Stimulated activated CD4-positive, alpha-beta T cell treated with anti-CD3 and anti-CD28 coated beads, Interleukin-1b, Interleukin-23, amount 100 ng/mL, for 4 hours (primary cell): Measurements from ENCODE around the gene DYNC2I2.
"Not testable (repeated sequence)": the region's sequence is repeated elsewhere in the genome, so short reads cannot be mapped to it uniquely, and the experiment has no call there.

ENCODE experiments used
- DNase-seq, 2 donors: peaks; one replicate each; pipeline ENCODE4 v3.0.0-alpha.2; 2020; ENCODE audit warnings: low read depth in 2 of 2

Gene DYNC2I2

DNA sequence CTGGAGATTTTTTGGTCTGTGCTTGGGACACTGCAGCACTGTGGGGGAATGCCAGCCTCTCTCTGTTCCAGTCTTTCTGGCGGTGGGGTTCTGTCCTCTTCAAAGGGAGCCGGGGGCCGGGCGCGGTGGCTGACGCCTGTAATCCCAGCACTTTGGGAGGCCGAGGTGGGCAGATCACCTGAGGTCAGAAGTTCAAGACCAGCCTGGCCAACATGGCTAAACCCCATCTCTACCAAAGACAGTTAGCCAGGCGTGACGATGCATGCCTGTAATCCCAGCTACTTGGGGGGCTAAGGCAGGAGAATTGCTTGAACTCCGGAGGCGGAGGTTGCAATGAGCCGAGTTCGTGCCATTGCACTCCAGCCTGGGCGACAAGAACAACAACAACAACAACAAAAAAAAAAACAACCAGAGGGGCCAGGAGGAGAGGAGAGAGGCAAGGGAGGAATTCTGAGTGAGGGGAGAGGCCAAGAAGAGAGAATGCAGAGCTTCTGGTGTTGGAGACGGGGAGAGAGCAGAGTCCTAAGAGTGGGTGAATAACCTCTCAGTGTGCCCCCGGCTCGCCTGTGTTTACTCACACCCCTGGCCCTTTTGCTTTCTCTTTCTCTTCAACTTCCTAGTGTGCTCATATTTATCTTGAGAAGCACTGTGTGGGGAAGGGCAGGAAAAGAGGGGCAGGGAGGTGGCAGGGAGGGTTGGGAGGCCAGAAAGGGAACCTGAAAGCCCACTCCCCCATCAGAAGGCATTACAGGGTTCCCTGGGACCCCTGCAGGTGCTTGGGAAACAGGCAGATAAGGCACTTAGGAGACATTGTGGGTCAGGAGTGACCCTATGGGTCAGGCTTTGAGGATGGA is 29.2 kb upstream of the DYNC2I2 start:
- peak; percentile 23 to 38 for DNase-seq

DNA sequence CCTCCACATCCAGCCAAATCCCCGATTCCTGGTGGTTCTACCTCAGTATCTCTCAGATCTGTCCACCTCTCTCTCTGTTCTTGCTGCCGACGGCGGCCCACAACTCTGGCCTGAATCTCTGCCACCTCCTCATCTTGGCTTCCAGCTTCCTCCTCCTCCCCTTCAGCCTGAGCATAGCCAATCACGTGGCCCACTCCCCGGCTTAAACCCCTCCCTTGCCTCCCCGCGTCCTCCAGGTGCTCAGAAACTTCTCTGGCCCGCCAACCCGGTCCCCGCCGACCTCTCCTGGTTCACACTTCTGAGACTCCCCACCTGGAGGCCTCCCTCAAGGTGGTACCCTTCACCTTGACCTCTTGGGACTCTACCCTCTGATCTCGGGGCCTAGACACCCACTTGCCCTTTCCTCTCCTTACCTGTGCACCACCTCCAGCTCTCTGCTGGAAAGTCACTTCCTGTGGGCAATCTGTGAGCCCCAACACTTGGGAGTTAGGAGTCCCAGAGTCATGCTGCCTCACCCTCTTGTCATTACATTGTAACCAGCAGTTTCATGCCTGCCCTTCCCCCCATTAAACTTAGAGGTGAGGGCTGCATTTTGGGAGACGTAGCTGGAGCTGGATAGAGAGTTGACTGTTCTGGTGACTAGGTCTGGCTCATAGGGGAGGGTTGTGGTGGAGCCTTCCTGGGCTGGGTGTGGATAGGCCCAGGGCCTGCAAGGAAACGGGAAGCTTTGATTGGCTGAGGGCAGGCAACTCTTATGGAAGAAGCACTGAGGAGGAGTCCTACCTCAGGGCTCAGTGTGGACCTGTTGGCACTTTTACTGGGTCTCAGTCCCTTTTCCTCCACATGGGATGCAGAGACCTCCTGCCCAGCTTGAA is 27.9 kb upstream of the DYNC2I2 start:
- DNase-seq, result peak; percentile 55 to 61

DNA sequence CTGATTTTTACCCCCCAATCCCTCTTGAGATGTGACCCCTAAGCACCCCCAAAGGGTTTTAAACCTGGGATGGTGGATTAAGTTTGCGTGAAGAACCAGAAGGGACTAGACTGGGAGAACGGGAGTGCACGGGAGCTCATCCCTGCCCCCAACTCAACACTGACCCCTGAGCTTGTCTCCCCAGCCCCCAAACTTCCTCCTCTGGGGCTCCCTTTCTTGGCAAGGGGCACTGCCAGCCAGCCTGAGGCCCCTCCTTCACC is 27.3 kb upstream of the DYNC2I2 start:
- DNase-seq, result no peak

- DNase-seq, result peak in 1 of 2 donors; percentile 5
Observed at GRCh38 chr9:128683340-128684064, 26.9 kb upstream of the DYNC2I2 start.

GRCh38 chr9:128677794-128678193 is 21.1 kb upstream of the DYNC2I2 start:
- DNase-seq, result no peak

DNA sequence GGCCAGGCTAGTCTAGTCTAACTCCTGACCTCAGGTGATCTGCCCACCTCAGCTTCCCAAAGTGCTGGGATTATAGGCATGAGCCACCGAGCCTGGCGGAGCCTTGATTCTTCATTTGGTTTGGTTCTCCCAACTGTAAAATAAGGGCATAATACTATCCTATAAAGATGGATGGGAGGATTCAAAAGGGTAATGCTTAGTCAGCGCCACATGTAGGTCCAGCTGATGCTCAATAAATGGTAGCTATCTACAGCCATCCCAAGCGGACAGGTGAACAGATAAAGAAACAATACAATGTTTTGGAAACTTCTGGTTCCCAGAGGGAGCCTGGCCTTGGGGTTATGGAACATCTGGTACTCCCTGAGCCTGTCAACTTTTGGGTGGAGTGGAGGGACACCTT is 18.7 kb upstream of the DYNC2I2 start:
- no peak for DNase-seq

- no peak for DNase-seq
Observed at GRCh38 chr9:128669786-128670185, 13.1 kb upstream of the DYNC2I2 start.

DNA sequence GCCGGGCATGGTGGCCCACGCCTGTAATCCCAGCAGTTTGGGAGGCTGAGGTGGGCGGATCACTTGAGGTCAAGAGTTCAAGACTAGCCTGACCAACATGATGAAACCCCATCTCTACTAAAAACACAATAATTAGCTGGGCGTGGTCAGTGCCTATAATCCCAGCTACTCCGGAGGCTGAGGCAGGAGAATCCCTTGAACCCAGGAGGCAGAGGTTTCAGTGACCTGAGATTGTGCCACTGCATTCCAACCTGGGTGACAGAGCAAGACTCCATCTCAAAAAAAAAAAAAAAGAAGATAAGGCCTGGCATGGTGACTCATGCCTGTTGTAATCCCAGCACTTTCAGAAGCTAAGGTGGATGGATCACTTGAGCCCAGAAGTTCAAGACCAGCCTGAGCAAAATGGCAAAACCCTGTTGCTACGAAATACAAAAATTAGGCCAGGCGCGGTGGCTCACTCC is 9.9 kb upstream of the DYNC2I2 start:
- not testable (repeated sequence) for DNase-seq

DNA sequence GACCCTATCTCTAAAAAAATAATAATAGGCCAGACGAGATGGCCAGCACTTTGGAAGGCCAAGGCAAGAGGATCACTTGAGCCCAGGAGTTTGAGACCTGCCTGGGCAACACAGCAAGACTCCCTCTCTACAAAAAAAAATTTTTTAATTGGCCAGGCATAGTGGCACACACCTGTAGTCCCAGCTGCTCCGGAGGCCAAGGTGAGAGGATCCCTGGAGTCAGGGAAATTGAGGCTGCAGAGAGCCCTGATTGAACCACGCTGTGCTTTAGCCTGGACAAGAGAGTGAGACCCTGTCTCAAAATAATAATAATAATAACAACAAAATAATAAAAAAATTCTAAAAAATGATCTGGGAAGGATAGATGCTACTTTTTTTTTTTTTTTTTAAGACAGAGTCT is 1.1 kb upstream of the DYNC2I2 start:
- DNase-seq, result no peak

- no peak for DNase-seq
Observed at GRCh38 chr9:128657344-128657704, 677 bp upstream of the DYNC2I2 start.

- DNase-seq, result no peak
Observed at GRCh38 chr9:128654481-128654880, 2.2 kb downstream of the DYNC2I2 start.

DNA sequence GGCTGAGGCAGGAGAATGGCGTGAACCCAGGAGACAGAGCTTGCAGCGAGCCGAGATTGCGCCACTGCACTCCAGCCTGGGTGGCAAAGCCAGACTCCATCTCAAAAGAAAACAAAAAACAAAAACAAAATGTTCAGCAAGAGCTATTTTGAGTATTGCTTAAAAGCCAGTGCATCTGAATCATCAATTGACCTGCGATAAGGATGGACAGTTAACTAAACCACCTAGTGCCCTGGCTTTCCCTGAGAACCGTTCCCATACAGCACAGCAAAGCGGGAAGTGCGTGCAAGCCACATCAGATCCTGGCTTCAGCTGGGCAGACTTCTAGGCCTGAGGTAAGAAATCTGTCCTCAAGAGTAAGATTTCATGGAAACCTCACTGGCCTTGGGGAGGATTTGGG is 2.7 kb downstream of the DYNC2I2 start:
- no peak for DNase-seq

DNA sequence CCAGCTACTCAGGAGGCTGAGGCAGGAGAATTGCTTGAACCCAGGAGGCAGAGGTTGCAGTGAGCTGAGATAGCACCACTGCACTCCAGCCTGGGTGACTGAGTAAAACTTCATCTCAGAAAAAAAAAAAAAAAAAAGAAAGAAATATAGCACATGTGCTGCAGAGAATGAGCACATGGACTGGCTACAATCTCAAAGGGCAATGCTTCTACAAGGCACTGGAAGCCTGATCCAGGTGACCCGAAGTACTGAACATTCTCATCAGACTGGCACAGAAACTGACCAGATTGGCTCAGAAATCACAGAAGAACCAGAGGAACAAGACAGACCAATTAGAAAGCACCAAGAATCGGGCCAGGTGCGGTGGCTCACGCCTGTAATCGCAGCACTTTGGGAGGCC is 4.8 kb downstream of the DYNC2I2 start:
- no peak for DNase-seq

DNA sequence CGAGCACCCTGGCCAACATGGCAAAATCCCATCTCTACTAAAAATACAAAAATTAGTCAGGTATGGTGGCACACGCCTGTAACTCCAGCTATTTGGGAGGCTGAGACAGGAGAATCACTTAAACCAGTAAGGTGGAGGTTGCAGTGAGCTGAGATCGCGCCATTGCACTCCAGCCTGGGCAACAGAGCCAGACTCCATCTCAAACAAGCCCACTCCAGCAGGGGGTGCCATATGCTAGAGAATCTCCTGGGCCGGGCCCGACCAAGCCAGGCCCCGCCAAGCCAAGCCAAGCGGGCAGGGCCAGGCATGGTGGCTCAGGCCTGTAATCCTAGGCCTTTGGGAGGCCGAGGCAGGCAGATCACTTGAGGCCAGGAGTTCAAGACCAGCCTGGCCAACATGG is 8.4 kb downstream of the DYNC2I2 start:
- peak; percentile 55 to 56 for DNase-seq

GRCh38 chr9:128643519-128644300 is 12.9 kb downstream of the DYNC2I2 start:
- DNase-seq, result no peak

DNA sequence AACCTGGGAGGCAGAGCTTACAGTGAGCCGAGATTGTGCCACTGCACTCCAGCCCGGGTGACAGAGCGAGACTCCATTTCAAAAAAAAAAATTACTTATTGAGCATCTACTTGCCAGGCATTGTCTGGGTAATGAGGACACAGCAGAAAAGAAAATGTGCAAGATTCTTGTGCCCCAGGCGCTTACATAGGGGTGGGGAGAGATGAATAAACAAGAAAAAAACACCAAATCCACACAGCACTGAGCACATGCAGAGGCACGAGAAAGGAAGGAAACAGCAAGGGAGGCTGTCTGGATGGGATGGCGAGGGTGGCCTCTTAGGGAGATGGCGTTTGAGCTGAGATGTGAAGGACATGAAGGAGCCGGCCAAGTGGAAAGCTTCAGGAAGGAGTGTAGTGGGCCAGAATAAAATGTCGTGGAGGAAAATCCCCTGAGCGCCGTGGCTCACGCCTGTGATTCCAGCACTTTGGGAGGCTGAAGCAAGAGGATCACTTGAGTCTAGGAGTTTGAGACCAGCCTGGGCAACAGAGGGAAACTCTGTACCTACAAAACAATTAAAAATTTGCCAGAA is 13.9 kb downstream of the DYNC2I2 start:
- no peak for DNase-seq

DNA sequence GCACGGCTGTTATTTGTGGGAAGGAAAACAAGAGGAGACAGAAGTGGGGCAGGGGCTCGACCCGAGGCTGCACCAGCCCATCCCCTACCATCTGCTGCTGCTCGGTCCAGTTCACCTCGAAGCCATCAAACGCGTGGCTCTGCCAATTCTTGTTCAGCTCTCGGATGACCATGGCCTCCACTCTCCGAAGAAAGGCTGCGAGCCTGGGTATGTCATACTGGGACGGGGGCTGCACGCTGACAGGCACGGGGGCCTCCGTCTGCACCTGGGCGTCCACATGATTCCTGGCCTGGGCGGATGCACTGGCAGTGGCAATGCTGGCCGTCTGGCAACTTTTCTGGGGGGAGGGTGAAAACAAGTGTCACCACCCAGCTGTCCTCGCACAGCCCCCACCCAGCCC is 16.0 kb downstream of the DYNC2I2 start:
- no peak for DNase-seq

- DNase-seq, result no peak
Observed at GRCh38 chr9:128638580-128638979, 18.1 kb downstream of the DYNC2I2 start.

DNA sequence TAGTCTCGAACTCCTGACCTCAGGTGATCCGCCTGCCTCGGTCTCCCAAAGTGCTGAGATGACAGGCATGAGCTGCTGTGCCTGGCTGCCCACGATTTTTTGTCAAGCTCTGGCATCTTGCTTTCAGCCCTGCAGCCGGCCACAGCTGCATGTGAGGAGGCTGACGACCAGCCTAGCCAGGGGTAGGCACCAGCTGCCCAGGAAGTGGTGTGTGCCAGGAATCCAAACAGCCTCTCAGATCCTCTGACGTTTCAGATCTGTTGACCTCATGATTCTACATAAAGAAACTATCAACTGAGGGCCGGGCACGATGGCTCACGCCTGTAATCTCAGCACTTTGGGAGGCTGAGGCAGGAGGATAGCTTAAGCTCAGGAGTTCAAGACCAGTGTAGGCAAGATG is 19.0 kb downstream of the DYNC2I2 start:
- DNase-seq, result no peak

DNA sequence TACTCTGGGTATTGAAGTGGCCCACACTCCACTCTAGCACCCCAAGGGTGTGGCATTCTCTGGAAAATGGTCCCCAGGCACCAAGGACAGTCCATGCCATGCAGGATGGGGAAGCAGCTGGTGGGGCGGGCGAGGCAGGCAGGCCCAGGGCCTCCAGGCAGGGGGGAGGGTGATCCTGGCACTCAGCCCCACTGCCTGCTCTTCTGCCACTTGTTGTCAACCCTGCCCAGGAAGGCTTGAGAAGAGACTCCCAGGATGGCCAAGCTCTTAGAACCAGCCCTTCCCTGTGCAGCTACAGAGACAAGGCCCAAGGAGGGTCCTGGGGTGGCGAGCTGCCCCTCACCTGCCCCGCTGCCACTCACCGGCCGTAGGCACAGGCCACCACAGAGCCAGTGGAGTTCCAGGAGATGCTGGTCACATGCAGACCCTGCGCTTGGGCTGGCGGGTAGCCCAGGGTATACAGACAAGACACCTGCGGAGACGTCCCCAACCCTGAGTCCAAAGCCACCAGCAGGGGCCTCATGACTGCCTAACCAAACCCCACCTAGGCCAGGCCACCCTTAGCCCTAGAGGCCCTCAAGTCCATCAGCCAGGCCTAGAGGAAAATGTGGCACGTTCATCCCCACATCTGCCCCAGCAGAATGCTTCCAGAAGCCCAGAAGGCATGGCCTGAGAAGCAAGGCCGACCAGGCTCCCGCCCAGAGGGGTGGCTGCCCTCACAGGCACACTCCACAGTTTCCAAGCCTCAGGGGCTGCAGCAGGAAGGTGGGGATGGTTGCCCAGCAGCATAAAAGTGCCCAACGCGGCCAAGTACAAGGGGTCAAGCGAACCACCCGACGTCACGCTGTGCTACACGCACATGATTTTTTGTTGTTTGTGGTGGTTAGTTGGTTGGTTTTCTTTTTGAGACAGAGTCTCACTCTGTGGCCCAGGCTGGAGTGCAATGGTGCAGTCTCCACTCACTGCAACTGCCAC is 19.8 kb downstream of the DYNC2I2 start:
- DNase-seq, result no peak
